Posterior vena cava (tissue), 2 donors: ENCODE measurements around the gene ZFP91. TPM values are rescaled to one million over a fixed set of nuclear protein-coding genes. Genes with fewer than 3 reads are reported as not detected.

ENCODE experiments used
- DNase-seq: peaks from one replicate; pipeline ENCODE4 v3.0.0-alpha.2; 2020; ENCODE audit warnings: low spot score
- intact Hi-C, 2 donors: fragments of 100-400 bp; cut with DNase I; formaldehyde crosslinking; loops; one replicate each; pipeline versions ENCODE4 v1.14.1 to v1.14.2; 2022 to 2023
- total RNA-seq, 2 donors: library from RNA; stranded (reverse); fragmentation: NEBNext Ultra II Directional; extraction: Animal tissue kit (Norgen Biotek cat#: 25700); gene quantifications; one replicate each; pipeline ENCODE4 v1.2.1, GENCODE V29; 2021
- donor health status: DM: yes; HTN: yes; CAD: no.
- donor health status: DM: yes; HTN: yes; CAD: no.

ZFP91 gene
- total RNA-seq, 2 donors from 2014 or later: 48.8 to 60.6 TPM

GRCh38 chr11:58647866-58648265 lies 69.0 kb downstream of the ZFP91 start:
- DNase-seq: no peak
- intact Hi-C loops: no loop called here

GRCh38 chr11:58649623-58650022 lies 70.8 kb downstream of the ZFP91 start:
- intact Hi-C loops: no loop called here
- no peak for DNase-seq

- DNase-seq: no peak
- intact Hi-C loops: no loop called here
These were observed 71.6 kb downstream of the ZFP91 start for GRCh38 chr11:58650496-58650895.

GRCh38 chr11:58652726-58653280 lies 73.9 kb downstream of the ZFP91 start:
- DNase-seq: no peak
- intact Hi-C loops: no loop called here

GRCh38 chr11:58654079-58654907 lies 75.4 kb downstream of the ZFP91 start:
- peak; percentile 92 for DNase-seq
- intact Hi-C loops: no loop called here

- no peak for DNase-seq
- intact Hi-C loops: no loop called here
These were observed 76.0 kb downstream of the ZFP91 start for GRCh38 chr11:58654908-58655296.

GRCh38 chr11:58656348-58656747 lies 77.5 kb downstream of the ZFP91 start:
- intact Hi-C loops: no loop called here
- no peak for DNase-seq

- no peak for DNase-seq
- intact Hi-C loops: no loop called here
These were observed 79.8 kb downstream of the ZFP91 start for GRCh38 chr11:58658623-58659022.

GRCh38 chr11:58659404-58659803 lies 80.5 kb downstream of the ZFP91 start:
- intact Hi-C loops: no loop called here
- no peak for DNase-seq

GRCh38 chr11:58659910-58660570 lies 81.2 kb downstream of the ZFP91 start:
- no peak for DNase-seq

More at GRCh38 chr11:58659910-58660570, 81.2 kb downstream of the ZFP91 start:
- intact Hi-C loops: no loop called here

Other genes starting within 250 kb of the ZFP91 start
- not detected for gene OR5B17, start 220.0 kb upstream of the ZFP91 start, total RNA-seq
- not detected for gene OR5B3, start 172.2 kb upstream of the ZFP91 start, total RNA-seq
- gene OR5B2, start 150.9 kb upstream of the ZFP91 start, total RNA-seq: not detected
- not detected for gene OR5B12, start 136.8 kb upstream of the ZFP91 start, total RNA-seq
- gene OR5B21, start 71.0 kb upstream of the ZFP91 start, total RNA-seq: not detected
- 10 to 100 TPM in 1 of 2 donors, 1 to 10 TPM in 1; 7.9 to 10.7 TPM for gene LPXN, start 3.2 kb upstream of the ZFP91 start, total RNA-seq
- 1 to 10 TPM; 1.7 to 2.3 TPM for gene CNTF, start 43.6 kb downstream of the ZFP91 start, total RNA-seq
- not detected for gene GLYAT, start 152.9 kb downstream of the ZFP91 start, total RNA-seq